ENCODE data around the gene RNASE2.
"Not testable (repeated sequence)": the region's sequence is repeated elsewhere in the genome, so short reads cannot be mapped to it uniquely, and the experiment has no call there.

The RNASE2 gene

DNA sequence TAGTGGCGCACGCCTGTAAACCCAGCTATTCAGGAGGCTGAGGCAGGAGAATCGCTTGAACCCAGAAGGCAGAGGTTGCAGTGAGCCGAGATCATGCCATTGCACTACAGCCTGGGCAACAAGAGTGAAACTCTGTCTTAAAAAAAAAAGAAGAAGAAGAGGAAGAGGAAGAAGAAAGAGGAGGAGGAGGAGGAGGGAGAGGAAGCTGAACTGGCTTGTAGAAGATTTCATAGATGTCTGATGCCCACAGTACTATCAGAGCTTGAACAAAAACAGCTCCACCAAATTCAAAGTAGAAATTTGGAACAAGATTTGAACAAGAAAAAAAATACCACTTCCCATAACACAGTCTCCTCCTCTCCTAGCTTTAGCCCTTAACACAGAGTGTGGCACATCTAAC lies 30.4 kb downstream of the RNASE2 start:
- DNase-seq, result not testable (repeated sequence)

DNA sequence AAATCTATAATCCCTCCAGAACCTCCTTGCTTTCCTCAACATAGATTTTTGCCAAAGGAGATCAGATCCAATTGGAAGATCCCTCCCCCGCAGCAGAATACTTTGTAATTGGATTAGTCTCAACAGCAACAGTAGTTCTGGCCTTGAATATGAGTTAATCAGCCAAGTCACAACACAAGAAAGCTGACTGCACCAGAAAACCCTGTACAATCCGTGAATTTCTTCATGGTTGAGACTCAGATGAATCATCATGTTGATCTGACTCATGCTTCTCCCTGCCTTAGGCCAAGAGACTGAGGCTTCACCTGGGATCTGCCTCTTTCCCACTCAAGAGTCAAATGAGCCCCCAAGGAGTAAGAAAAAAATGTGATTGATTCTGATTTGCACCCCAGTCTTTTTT lies 31.5 kb downstream of the RNASE2 start:
- DNase-seq, result no peak

DNA sequence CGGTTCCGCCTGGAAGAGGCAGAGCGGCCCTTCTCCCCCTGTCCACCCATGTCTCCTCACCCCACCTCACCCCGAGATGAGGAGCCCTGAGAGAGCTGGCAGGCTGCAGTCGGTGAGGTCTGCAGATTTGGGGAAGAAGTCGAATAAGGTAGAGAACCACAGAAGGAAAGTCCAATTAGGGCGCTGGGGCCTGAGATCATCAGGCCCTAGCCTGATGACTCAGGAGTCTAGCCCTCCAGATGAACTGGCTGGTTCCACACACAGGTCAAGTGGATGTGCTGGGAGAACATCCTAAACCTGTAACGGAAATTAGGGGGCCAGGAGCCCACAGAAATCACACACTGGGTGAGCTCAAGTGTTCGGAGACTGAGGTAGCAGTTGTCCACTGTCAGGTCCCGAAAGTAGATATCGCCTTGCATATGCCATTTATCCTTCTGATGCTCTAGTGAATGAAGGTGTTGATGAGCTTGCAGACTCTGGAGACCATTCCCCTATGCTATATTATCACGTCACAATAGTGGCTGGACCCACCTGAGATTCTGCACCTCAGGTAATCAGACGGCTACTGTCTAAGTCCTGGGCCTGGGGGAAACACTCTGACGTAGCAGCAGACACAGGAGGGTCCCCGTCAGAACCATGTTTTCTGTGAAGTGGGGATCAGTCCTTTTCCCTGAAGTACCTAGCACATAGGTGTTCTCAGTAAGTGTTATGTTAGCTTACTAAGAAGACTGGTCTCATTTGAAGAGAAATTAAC lies 33.6 kb downstream of the RNASE2 start:
- no peak for DNase-seq

DNA sequence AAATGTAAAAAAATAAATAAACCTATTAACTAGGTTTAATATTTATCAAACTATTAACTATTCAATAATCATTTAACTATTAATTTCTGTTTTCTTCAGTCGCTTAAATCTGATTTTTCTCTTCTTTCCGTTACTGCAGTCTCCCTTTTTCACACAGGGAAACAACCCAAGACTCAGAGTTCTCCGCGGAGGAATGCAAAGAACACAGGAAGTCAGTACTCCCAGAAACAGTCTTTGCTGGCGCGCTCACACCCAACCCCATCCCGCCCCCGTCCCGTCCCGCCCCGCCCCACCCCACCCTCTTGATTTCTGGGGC lies 34.1 kb downstream of the RNASE2 start:
- DNase-seq, result no peak

DNA sequence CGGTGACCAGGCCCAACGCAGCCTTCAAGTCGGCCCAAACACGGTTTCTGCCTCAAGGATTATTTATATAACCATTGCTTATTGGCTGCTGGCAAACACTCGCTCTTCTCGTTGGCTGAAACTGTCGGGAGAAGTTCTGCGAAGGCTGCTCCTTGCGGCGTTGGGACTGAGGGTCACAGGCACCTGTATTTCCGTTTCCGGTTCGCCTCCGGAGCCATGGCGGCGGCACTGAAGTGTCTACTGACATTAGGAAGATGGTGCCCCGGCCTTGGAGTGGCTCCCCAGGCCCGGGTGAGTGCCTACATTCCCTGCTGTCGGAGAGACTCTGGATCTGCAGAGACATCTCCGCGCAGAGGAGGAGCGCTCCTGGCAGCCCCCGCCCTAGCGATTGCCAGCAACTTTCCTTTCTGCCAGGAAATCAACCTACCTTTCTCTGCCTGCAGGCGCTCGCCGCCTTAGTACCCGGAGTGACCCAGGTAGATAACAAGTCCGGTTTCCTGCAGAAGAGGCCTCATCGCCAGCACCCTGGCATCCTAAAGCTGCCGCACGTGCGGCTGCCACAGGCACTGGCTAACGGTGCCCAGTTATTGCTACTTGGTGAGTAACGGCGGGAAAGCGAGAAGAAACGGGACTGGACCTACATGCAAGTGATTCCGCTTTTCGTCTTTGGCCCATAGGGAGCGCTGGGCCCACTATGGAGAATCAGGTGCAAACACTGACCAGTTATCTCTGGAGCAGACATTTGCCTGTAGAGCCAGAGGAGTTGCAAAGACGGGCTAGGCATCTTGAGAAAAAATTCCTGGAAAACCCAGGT lies 34.7 kb downstream of the RNASE2 start, which contains the start of gene METTL17:
TSS of gene METTL17 (plus strand) at position 194 of the 814 bp plus-strand sequence. CDS start at position 217, 23 bp downstream.
- peak; percentile 71 for DNase-seq

DNA sequence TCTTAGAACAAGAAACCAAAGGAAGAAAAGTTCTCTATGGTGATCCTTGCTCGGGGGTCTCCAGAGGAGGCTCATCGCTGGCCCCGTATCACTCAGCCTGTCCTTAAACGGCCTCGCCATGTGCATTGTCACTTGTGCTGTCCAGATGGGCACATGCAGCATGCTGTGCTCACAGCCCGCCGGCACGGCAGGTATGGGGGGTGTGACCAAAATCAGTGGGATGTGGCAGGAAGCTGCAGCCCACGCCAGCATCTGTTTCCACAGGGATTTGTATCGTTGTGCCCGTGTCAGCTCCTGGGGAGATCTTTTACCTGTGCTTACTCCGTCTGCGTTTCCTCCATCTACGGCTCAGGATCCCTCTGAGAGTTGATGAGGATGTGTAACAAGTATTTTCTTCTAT lies 41.2 kb downstream of the RNASE2 start:
- no peak for DNase-seq

DNA sequence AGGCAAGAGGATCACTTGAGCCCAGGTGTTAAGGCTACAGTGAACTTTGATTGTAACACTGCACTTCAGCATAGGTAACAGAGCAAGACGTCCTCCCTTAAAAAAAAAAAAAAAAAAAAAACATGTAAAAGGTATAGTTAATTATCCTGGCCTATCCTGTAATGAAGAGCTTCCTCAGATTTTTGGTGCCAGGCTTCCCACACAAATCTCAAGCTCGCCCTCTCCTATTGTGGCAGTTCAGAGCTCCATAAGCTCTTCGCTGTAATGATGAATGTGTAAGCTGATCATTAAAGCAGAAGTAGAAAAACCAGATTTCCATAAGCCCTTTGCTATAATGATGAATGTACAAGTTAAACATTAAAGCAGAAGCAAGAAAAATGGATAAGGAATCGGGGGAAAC lies 41.8 kb downstream of the RNASE2 start:
- no peak for DNase-seq

DNA sequence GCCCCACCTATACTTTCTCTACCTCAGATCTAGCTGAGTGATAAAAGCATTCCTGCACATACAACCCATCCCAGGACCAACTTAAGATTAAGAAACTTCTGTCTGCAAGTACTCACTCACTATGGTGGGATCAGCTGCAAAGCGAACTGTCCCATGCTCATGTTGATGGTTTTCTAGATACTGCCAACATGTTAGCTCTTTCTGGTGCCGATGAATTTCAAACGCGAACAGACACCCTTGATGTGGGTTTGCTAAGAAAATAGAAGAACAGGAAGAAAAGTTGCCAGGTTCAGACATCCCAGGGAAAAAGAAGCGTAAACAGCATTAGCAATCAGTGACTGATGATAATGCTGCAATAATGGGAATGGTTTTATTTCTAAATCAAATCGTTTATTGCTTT lies 42.3 kb downstream of the RNASE2 start:
- no peak for DNase-seq

DNA sequence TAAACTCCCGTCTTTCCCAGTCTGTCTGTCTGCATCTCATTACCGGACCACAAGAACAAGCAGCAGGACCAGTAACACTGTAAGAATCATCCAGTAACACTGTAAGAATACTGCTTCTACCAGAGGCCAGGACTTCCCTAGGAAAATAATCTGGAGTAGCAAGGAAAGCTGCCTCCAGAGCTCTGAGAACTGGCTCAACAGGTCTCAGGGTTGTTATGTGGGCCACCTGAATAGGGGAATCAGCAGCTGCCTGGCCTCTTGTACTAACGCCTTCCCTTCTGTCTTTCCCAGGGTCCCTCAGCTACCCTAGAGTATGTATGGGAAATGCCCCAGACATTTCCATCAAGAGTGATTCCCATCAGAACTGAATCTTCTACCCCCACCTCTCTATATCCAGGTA lies 42.9 kb downstream of the RNASE2 start:
- DNase-seq, result no peak

DNA sequence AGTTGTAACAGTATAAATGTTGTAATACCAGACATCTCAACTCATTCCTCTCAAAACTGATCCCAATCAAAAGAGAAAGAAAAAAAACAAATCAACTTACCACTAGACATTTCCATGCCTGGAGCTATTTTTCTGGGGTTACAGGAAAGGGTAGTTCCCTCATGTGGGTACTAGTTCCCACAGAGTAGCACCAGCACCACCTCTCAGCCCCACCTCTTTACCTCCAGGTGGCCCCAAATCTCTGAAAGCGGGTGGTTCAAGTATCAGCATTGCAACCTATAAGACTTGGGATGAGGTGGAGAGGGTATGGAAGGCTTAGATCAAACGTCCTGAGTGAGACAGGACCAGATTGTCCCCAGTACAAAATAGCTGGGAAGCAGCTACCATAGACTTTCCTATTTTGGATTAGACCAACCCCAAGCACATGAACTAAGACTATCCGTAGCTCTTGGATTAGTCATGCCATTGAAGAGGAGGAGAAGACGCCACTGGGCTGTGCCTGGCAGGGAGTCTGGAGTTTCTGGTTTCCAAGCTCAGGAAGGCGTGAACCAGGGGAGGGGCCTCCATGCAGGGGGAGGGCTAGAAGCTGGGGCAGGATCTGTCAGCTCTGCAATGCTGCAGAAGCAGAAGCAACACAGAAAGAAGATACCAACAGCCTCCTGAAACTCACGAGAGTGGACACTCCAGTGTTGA lies 43.5 kb downstream of the RNASE2 start, which contains the start of gene SLC39A2:
TSS of gene SLC39A2 (plus strand) at position 620 of the 693 bp plus-strand sequence. CDS start 154 bp downstream, outside the sequence.
- no peak for DNase-seq

DNA sequence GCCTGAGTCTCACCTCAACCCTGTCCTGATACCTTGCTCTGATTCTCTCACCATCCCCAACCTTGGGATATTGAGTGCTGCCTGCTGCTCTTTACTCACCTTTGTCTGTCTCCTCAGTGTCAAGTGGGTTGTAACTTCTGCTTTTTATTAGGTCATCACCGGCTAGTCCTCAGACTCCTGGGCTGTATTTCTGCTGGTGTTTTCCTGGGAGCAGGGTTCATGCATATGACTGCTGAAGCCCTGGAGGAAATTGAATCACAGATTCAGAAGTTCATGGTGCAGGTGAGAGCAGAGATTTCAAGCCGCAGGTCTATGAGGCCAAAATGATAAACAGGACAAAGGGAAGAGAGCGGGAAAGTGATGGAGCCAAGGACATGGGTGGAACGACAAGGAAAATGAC lies 44.3 kb downstream of the RNASE2 start:
- no peak for DNase-seq

DNA sequence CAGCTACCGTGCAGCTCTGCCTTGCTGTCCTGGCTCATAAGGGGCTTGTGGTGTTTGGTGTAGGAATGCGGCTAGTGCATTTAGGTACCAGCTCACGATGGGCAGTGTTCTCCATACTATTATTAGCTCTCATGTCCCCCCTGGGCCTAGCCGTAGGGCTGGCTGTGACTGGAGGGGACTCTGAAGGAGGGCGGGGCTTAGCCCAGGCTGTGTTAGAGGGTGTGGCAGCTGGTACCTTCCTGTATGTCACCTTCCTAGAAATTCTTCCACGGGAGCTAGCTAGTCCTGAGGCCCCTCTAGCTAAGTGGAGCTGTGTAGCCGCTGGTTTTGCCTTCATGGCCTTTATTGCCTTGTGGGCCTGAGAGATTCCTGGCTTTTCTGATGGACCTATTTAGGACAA lies 45.9 kb downstream of the RNASE2 start:
- DNase-seq, result no peak

DNA sequence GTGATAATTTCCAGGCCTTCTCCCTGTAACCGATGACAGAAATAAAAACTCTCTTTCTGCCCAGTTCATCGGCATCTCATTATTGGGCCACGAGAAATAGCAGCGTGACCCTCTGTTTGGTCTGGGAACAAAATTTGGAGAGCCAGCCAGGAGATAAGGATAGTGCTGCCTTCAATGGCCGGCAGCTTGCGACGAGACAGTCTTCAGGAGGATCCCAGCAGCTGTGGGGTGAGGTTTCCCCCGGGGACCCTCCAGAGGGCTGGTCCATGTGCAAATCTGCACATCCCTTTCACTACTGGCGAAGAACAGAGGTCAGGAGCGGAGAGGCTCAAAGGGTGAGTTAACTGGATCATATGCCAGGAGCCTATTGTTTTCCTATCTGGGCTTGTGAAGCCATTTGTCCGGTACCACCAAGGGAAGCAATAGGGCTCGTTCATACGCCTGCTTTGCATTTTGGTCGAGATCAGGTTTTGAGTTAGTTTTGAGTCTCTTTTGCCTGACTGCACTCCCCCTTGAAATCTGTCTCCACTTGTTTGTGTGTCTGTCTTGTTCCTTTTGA lies 48.6 kb downstream of the RNASE2 start:
- DNase-seq, result no peak

All from activated CD4-positive, alpha-beta T cell treated with anti-CD3 and anti-CD28 coated beads for 1 hour (primary cell).